NT2/D1 (cell line): ENCODE data around the gene ACSF2.

Source experiments
- DNase-seq: peaks from one replicate; pipeline ENCODE4 v3.0.0-alpha.2; 2011; ENCODE audit warnings: low read depth, low spot score
- H3K27me3 ChIP-seq: 2 replicates; pipeline ENCODE4 v1.6.0; 2011; ENCODE audit warnings: mild to moderate bottlenecking; ENCODE audit not compliant: insufficient read length, insufficient read depth
- H3K36me3 ChIP-seq: 2 replicates; pipeline ENCODE4 v1.6.1; 2011; ENCODE audit warnings: mild to moderate bottlenecking, low read length, mixed read lengths; ENCODE audit not compliant: insufficient read depth, insufficient read length
- H3K4me1 ChIP-seq: 2 replicates; pipeline ENCODE4 v1.5.1; 2011; ENCODE audit not compliant: insufficient read depth, insufficient read length
- H3K4me3 ChIP-seq: 2 replicates; pipeline ENCODE4 v1.5.1; 2011; ENCODE audit warnings: low read depth; ENCODE audit not compliant: insufficient read length
- H3K9ac ChIP-seq: 2 replicates; pipeline ENCODE4 v1.6.0; 2011; ENCODE audit warnings: low read depth; ENCODE audit not compliant: insufficient read length
- H3K9me3 ChIP-seq: 2 replicates; pipeline ENCODE4 v1.5.1; 2011; ENCODE audit warnings: mild to moderate bottlenecking, low read length; ENCODE audit not compliant: insufficient read depth
- SUZ12 ChIP-seq: IDR thresholded peaks from 2 replicates; pipeline ENCODE4 v1.6.1; 2011; ENCODE audit not compliant: insufficient read length, insufficient read depth; ENCODE audit errors: extremely low read depth
- YY1 ChIP-seq: IDR thresholded peaks from 2 replicates; pipeline ENCODE4 v1.6.1; 2011; ENCODE audit not compliant: insufficient read length, insufficient read depth
- ZNF274 ChIP-seq: IDR thresholded peaks from 2 replicates; pipeline ENCODE4 v1.6.1; 2011; ENCODE audit warnings: mild to moderate bottlenecking, low read depth, low read length

Gene ACSF2

DNA sequence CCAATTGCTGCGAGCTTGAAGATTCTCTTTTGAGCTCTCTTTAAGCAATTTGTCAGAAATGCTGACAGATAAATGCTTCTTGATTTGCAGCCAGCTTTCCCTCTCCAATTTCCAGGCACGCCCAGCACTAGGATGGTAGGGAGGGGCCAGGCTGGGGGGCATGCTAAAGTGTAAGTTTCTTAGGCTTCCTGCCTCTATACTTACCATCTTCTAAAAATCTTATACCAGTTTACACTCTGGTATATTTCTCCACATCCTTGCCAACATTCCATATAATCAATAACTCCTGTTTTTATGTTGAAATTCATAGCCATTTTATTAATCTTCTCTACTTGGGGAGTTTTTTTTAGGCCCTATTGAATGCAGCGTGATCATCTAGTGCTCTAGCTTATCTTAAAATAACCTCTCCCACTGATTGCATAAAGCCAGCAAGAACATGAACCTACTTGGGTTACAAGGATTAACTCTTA, 17.5 kb downstream of the ACSF2 start:
- peaks cover 8% of the 10 kb centered on the region for H3K4me1 ChIP-seq

DNA sequence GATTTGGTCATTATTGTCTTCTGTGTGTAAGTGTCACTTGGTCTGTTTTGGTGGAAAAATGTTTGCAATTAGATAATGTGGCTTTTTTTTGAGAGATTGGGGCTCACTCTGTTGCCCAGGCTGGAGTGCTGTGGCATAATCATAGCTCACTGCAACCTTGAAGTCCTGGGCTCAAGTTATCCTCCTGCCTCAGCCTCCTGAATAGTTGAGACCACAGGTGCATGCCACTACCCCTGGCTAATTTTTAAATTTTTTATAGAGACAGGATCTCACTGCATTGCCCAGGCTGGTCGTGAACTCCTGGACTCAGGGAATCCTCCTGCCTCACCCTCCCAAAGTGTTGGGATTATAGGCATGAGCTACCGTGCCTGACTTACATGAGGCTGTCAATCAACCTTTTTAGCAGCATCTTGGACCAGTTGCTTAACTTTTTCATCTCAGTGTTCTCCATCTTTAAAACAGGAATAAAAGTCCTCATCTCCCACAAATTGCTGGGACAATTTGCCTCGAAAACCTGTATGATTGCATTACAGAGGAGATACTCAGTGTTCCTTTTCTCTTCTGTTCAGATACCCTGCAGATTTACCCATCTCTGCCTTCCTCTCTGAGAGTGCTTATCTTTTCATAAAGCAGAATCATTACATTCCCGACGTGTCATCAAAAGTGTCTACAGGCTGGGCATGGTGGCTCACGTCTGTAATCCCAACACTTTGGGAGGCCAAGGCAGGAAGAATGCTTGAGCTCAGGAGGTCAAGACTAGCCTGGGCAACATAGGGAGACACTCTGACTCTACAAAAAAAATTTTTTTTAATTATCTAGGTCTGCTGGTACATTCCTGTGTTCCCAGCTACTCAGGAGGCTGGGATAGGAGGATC, 19.1 kb downstream of the ACSF2 start:
- Histone ChIP-seq H3K36me3 (peaks cover 5% of the 10 kb centered on the region), H3K4me1 (peaks cover 6% of the 10 kb centered on the region)
- TF ChIP-seq SUZ12, result no peak
- TF ChIP-seq YY1, result no peak
- no peak for TF ChIP-seq ZNF274

More for the DNA sequence above, 17.5 kb downstream of the ACSF2 start:
- Histone ChIP-seq H3K9ac (no peak overlapping the region), H3K9me3 (no peaks in the 10 kb centered on the region), H3K27me3 (no peaks in the 10 kb centered on the region), H3K4me3 (no peak overlapping the region), H3K36me3 (peaks cover 6% of the 10 kb centered on the region)
- TF ChIP-seq SUZ12 (no peak), ZNF274 (no peak), YY1 (no peak)
- no peak for DNase-seq

DNA sequence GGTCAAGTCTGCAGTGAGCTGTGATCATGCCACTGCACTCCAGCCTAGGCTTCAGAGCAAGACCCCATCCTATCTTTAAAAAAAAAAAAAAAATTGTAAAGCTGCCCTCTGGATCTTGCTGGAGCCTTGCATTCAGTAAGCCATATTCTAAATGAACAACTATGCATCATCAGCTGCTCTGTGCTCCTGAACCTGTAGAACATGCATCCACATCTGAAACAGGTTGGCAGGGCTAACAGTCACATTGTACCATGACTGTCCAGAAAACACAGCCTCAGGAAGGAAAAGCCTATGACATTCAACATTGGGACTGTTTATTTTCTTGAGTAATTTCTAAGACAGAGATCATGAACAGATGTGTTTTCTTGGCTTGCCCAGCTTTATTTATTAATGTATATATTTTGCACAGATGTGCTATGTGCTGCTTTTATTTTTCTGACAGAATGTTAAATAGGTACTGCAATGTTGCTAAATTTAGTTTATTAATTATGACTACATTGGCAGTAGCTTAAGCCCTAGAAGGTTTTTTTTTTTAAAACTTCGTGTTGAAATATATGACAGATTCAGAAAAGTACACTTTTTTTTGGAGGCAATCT, 19.8 kb downstream of the ACSF2 start:
- H3K36me3 ChIP-seq, result no peaks in the 10 kb centered on the region
- H3K4me1 ChIP-seq, result peaks cover under 1% of the 10 kb centered on the region
- H3K9me3 ChIP-seq, result no peaks in the 10 kb centered on the region
- H3K9ac ChIP-seq, result no peak overlapping the region
- TF ChIP-seq YY1, result no peak
- TF ChIP-seq SUZ12, result no peak
- no peak for TF ChIP-seq ZNF274
- H3K27me3 ChIP-seq, result no peaks in the 10 kb centered on the region
- no peak overlapping the region for H3K4me3 ChIP-seq
- DNase-seq, result no peak

More for the DNA sequence above, 19.1 kb downstream of the ACSF2 start:
- Histone ChIP-seq H3K9me3 (no peaks in the 10 kb centered on the region), H3K4me3 (no peak overlapping the region), H3K9ac (no peak overlapping the region), H3K27me3 (no peaks in the 10 kb centered on the region)
- no peak for DNase-seq

DNA sequence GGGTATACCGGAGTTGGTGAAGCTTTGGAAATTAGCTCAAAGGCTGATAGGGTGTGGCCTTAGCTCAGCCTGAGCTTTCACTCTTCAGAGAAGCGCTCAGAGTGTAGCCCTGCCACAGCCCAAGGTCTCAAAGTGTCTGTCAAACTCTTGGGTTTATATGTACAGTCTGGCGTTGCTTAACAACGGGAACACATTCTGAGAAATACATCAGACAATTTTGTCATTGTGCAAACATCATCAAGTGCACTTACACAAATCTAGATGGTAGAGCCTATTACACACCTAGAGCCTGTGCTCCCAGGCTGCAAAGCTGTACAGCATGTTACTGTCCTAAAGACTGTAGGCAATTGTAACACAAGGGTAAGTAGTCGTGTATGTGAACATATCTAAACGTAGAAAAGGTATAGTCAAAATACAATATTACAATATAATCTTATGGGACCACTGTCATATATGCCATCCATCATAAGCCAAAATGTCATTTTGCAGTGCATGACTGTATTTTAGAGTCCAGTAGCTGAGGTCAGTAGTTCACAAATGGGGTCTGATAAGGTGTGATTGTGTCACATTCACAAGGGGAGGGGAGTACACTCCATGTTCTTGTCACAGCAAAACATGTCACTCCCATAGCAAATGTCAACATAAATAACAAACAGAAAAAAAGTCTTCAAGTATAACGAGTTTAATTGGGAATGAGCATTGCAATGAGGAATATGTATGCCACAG, 22.0 kb downstream of the ACSF2 start:
- Histone ChIP-seq H3K4me1 (no peaks in the 10 kb centered on the region), H3K9ac (no peak overlapping the region), H3K36me3 (no peaks in the 10 kb centered on the region), H3K4me3 (no peak overlapping the region), H3K9me3 (no peaks in the 10 kb centered on the region), H3K27me3 (no peaks in the 10 kb centered on the region)
- TF ChIP-seq YY1 (no peak), ZNF274 (no peak), SUZ12 (no peak)
- no peak for DNase-seq

DNA sequence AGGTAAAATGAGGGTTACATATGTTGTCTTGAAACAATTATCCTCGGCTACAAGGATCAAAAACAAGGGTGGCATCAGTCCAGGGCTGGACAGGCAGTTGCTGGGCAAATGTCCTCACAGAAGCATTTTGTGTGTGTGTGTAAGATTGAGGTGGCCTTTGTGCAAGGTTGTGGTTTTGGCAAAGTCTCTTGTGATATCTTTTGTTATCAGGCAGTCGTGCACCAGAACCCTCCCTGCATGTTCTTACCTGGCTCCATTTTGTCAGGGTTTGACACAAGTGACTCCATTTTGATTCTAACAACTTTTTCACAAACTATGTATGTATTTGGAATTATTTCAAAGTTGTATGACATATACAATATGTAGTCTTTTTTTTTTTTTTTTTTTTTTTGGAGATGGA, 22.6 kb downstream of the ACSF2 start:
- Histone ChIP-seq H3K9ac (no peak overlapping the region), H3K36me3 (no peaks in the 10 kb centered on the region), H3K4me3 (no peak overlapping the region), H3K9me3 (no peaks in the 10 kb centered on the region), H3K27me3 (no peaks in the 10 kb centered on the region), H3K4me1 (no peaks in the 10 kb centered on the region)
- no peak for TF ChIP-seq YY1
- no peak for TF ChIP-seq SUZ12
- no peak for TF ChIP-seq ZNF274
- no peak for DNase-seq

DNA sequence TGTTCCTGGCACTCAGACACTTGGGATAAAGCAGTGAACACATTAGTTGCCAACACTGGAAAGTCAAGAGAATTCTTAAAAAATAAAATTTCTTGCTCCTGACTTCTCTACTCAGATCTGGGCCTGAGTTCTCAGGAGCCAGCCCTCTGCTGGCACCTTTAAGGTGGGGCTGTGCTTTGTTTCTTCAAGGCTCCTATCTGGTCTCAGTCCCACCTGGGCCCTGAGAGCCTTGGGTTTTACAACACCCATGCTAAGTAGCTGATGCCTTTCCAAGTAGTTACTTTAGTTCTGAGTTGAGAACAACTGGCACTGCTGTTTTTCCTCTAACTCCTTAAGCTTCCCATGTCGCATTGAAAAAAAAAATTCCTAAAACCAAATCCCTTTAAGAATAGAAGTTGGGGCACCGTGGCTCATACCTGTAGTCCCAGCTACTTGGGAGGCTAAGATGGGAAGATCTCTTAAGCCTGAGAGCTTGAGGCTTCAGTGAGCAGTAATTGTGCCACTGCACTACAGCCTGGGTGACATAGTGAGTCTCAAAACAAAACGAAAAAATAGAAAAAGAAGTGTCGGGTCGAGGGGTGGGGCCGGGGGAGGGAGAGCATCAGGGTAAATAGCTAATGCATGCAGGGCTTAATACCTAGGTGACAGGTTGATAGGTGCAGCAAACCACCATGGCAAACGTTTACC, 26.1 kb downstream of the ACSF2 start:
- Histone ChIP-seq H3K9ac (no peak overlapping the region), H3K9me3 (no peaks in the 10 kb centered on the region), H3K4me1 (no peaks in the 10 kb centered on the region), H3K27me3 (no peaks in the 10 kb centered on the region), H3K4me3 (no peak overlapping the region), H3K36me3 (no peaks in the 10 kb centered on the region)
- no peak for TF ChIP-seq ZNF274
- no peak for TF ChIP-seq SUZ12
- DNase-seq, result no peak
